Neutrophil (primary cell): ENCODE measurements around the gene TCEAL8.

Source experiments
- H3K27ac ChIP-seq: fragments of 200-600 bp; sonication (generic); 2 replicates; pipeline ENCODE4 v1.5.1; 2016; ENCODE audit warnings: mild to moderate bottlenecking, moderate library complexity
- H3K27me3 ChIP-seq: fragments of 200-600 bp; sonication (generic); 2 replicates; pipeline ENCODE4 v1.6.0; 2016; ENCODE audit warnings: mild to moderate bottlenecking
- H3K36me3 ChIP-seq: fragments of 200-600 bp; sonication (generic); 2 replicates; pipeline ENCODE4 v1.5.1; 2017
- H3K4me1 ChIP-seq, 2 experiments: fragments of 200-600 bp in 1 of 2; sonication (generic) in 1 of 2; 1 replicate in 1 of 2; 2 replicates in 1 of 2; pipeline versions ENCODE4 v1.5.1 to v1.6.1; 2013 to 2016; ENCODE audit warnings: low read depth in 1 of 2, low read length in 1 of 2, mild to moderate bottlenecking in 1 of 2, moderate library complexity in 1 of 2; ENCODE audit not compliant: control insufficient read depth in 1 of 2, insufficient read depth in 1 of 2
- H3K4me3 ChIP-seq, 2 experiments: fragments of 200-600 bp in 1 of 2; sonication (generic) in 1 of 2; 1 replicate in 1 of 2; 2 replicates in 1 of 2; pipeline ENCODE4 v1.5.1; 2013 to 2016; ENCODE audit warnings: low read depth in 1 of 2, low read length in 1 of 2, mild to moderate bottlenecking in 1 of 2, moderate library complexity in 1 of 2
- H3K9me3 ChIP-seq: fragments of 200-600 bp; sonication (generic); 2 replicates; pipeline ENCODE4 v1.5.1; 2016
- TF ChIP-seq, protein P1 (sequence below): fragments of 200-600 bp; sonication (generic); IDR thresholded peaks from 2 replicates; pipeline ENCODE4 v1.5.1; 2016; ENCODE audit warnings: antibody characterized with exemption

TCEAL8 gene

GRCh38 chrX:103275947-103276567 is 21.1 kb upstream of the TCEAL8 start:
- H3K4me1 ChIP-seq: no peaks in the 10 kb centered on the region
- TF ChIP-seq, protein P1, sequence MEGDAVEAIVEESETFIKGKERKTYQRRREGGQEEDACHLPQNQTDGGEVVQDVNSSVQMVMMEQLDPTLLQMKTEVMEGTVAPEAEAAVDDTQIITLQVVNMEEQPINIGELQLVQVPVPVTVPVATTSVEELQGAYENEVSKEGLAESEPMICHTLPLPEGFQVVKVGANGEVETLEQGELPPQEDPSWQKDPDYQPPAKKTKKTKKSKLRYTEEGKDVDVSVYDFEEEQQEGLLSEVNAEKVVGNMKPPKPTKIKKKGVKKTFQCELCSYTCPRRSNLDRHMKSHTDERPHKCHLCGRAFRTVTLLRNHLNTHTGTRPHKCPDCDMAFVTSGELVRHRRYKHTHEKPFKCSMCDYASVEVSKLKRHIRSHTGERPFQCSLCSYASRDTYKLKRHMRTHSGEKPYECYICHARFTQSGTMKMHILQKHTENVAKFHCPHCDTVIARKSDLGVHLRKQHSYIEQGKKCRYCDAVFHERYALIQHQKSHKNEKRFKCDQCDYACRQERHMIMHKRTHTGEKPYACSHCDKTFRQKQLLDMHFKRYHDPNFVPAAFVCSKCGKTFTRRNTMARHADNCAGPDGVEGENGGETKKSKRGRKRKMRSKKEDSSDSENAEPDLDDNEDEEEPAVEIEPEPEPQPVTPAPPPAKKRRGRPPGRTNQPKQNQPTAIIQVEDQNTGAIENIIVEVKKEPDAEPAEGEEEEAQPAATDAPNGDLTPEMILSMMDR: no peak

GRCh38 chrX:103274284-103274683 is 19.3 kb upstream of the TCEAL8 start:
- Histone ChIP-seq H3K36me3 (no peaks in the 10 kb centered on the region), H3K4me3 (no peak overlapping the region), H3K4me1 (no peaks in the 10 kb centered on the region), H3K27ac (no peak overlapping the region), H3K9me3 (no peaks in the 10 kb centered on the region), H3K27me3 (peaks cover 40% of the 10 kb centered on the region)
- TF ChIP-seq, protein P1: no peak

More at GRCh38 chrX:103275947-103276567, 21.1 kb upstream of the TCEAL8 start:
- H3K27me3 ChIP-seq: peaks cover 40% of the 10 kb centered on the region
- no peak overlapping the region for H3K4me3 ChIP-seq
- no peaks in the 10 kb centered on the region for H3K36me3 ChIP-seq
- no peaks in the 10 kb centered on the region for H3K9me3 ChIP-seq
- H3K27ac ChIP-seq: no peak overlapping the region

- Histone ChIP-seq H3K4me1 (peaks cover 0 to 15% of the 10 kb centered on the region in 2 experiments), H3K36me3 (no peaks in the 10 kb centered on the region), H3K27me3 (no peaks in the 10 kb centered on the region), H3K4me3 (no peak overlapping the region), H3K27ac (no peak overlapping the region), H3K9me3 (no peaks in the 10 kb centered on the region)
- TF ChIP-seq, protein P1: no peak
Measured at GRCh38 chrX:103258275-103258674, 3.3 kb upstream of the TCEAL8 start.

GRCh38 chrX:103256651-103257050 is 1.7 kb upstream of the TCEAL8 start:
- Histone ChIP-seq H3K27me3 (no peaks in the 10 kb centered on the region), H3K27ac (no peak overlapping the region), H3K4me1 (peaks cover 0 to 15% of the 10 kb centered on the region in 2 experiments), H3K36me3 (no peaks in the 10 kb centered on the region), H3K4me3 (no peak overlapping the region), H3K9me3 (no peaks in the 10 kb centered on the region)
- TF ChIP-seq, protein P1: no peak

- H3K9me3 ChIP-seq: no peaks in the 10 kb centered on the region
- H3K4me1 ChIP-seq: peaks cover 0 to 15% of the 10 kb centered on the region in 2 experiments
- TF ChIP-seq, protein P1: no peak
- H3K27me3 ChIP-seq: no peaks in the 10 kb centered on the region
- H3K4me3 ChIP-seq: peak overlapping the region; percentile 56 to 62
- no peak overlapping the region for H3K27ac ChIP-seq
- no peaks in the 10 kb centered on the region for H3K36me3 ChIP-seq
Measured at GRCh38 chrX:103254171-103254824, 657 bp downstream of the TCEAL8 start.
